ENCODE data around the gene ALG12.
"Not testable (repeated sequence)": the region's sequence is repeated elsewhere in the genome, so short reads cannot be mapped to it uniquely, and the experiment has no call there.

Gene ALG12

DNA sequence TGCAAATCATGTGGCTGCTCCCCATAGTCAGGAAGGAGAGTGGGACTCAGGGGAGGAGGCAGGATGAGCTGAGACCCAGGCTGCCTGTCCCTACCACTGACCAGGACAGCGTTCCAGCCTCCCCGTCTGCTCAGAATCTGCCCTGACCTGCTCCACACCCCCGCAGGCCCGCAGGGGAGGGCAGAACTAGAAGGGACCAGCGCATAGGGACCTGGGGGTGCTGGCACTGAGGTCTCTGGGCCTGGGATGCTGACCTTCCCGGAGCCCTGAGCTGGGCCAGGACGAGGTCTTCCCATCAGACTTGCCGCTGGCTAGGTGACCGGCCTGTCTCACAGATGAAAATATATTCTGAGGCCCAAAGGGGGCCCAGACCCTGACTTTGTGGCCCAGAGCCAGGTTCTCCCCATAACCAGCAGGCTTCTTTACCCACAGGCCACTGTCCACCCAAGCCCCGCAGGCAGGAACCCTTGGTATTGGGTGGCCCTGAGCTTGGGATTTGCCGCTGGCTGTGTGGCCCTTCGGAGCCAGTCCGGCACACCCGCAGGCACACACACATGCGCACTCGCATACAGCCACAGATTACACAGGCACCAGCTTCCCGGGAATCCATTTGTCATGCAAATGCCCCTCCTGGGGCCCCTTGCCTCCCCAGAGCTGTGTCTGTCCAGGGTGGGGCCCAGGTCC is 28.5 kb upstream of the ALG12 start:
- Histone ChIP-seq H3K27ac (replicated peaks; ENCODE audit: low read length) (no peak overlapping the region), H2AFZ (ENCODE audit: low read length) (peak overlapping the region; percentile 80), H3K9ac (ENCODE audit: low read depth, low read length, poor library complexity) (no peak overlapping the region), H3K4me2 (ENCODE audit: insufficient read depth, low read length, poor library complexity, severe bottlenecking) (no peak overlapping the region), H3K4ac (ENCODE audit: low read length) (no peak overlapping the region), H3K23ac (ENCODE audit: low read depth, low read length, poor library complexity) (peak overlapping the region; percentile 52), H4K91ac (ENCODE audit: low read depth, low read length, poor library complexity) (no peak overlapping the region), H4K8ac (ENCODE audit: low read depth, low read length) (no peak overlapping the region), H2BK5ac (ENCODE audit: low read length) (no peak overlapping the region), H3K27me3 (ENCODE audit: control insufficient read depth in 3 of 3, insufficient read depth in 3 of 3, low read depth in 1 of 3, low read length in 3 of 3) (no peaks in the 10 kb centered on the region), H3K18ac (ENCODE audit: low read length) (peak overlapping the region; percentile 67), H3K9me3 (replicated peaks in 1 of 2; ENCODE audit: control insufficient read depth in 2 of 2, insufficient read depth in 1 of 2, low read depth in 1 of 2, low read length in 2 of 2) (no peaks in the 10 kb centered on the region), H2AK5ac (ENCODE audit: low read depth, low read length) (peak overlapping the region; percentile 97), H3K4me1 (ENCODE audit: control insufficient read depth in 2 of 2, insufficient read depth in 1 of 2, low read depth in 1 of 2, low read length in 2 of 2) (peaks cover 19 to 33% of the 10 kb centered on the region in 2 donors), H3K14ac (ENCODE audit: low read length) (no peak overlapping the region), H3K36me3 (replicated peaks in 1 of 2; ENCODE audit: control insufficient read depth in 2 of 2, insufficient read depth in 2 of 2, low read length in 2 of 2) (no peaks in the 10 kb centered on the region), H2BK120ac (ENCODE audit: low read depth, low read length) (no peak overlapping the region), H2BK15ac (ENCODE audit: low read length) (peak overlapping the region; percentile 83), H3K4me3 (ENCODE audit: low read length in 2 of 2) (no peak overlapping the region), H2BK12ac (ENCODE audit: low read length) (peak overlapping the region; percentile 0), H3K79me1 (ENCODE audit: low read depth, low read length) (no peaks in the 10 kb centered on the region)
- no peak for DNase-seq (ENCODE audit: low spot score)
- no CpG with 5 or more reads among the region's 17 CpGs for WGBS, 2 donors (ENCODE audit: extremely low coverage in 2 of 2, insufficient read length in 2 of 2, insufficient replicate concordance in 1 of 2)

DNA sequence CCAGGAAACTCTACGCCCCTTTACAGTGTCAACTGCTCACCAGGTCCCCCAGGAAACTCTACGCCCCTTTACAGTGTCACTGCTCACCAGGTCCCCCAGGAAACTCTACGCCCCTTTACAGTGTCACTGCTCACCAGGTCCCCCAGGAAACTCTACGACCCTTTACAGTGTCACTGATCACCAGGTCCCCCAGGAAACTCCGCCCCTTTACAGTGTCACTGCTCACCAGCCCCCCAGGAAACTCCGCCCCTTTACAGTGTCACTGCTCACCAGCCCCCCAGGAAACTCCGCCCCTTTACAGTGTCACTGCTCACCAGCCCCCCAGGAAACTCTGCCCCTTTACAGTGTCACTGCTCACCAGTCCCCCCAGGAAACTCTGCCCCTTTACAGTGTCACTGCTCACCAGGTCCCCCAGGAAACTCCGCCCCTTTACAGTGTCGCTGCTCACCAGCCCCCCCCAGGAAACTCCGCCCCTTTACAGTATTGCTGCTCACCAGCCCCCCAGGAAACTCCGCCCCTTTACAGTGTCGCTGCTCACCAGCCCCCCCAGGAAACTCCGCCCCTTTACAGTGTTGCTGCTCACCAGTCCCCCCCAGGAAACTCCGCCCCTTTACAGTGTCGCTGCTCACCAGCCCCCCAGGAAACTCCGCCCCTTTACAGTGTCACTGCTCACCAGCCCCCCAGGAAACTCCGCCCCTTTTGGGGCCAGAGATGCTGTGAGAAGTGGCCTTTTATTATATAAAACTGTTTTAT is 27.0 kb upstream of the ALG12 start:
- H3K79me1 ChIP-seq (ENCODE audit: low read depth, low read length); H2BK5ac ChIP-seq (ENCODE audit: low read length); H2BK15ac ChIP-seq (ENCODE audit: low read length); H2AK5ac ChIP-seq (ENCODE audit: low read depth, low read length); H3K9me3 ChIP-seq (replicated peaks in 1 of 2; ENCODE audit: control insufficient read depth in 2 of 2, insufficient read depth in 1 of 2, low read depth in 1 of 2, low read length in 2 of 2); H3K14ac ChIP-seq (ENCODE audit: low read length); H3K27ac ChIP-seq (replicated peaks; ENCODE audit: low read length); DNase-seq (ENCODE audit: low spot score); H3K4me2 ChIP-seq (ENCODE audit: insufficient read depth, low read length, poor library complexity, severe bottlenecking); H3K4me3 ChIP-seq (ENCODE audit: low read length in 2 of 2); H3K36me3 ChIP-seq (replicated peaks in 1 of 2; ENCODE audit: control insufficient read depth in 2 of 2, insufficient read depth in 2 of 2, low read length in 2 of 2); H3K9ac ChIP-seq (ENCODE audit: low read depth, low read length, poor library complexity); H3K4ac ChIP-seq (ENCODE audit: low read length); H3K18ac ChIP-seq (ENCODE audit: low read length); H2BK12ac ChIP-seq (ENCODE audit: low read length); H3K27me3 ChIP-seq (ENCODE audit: control insufficient read depth in 3 of 3, insufficient read depth in 3 of 3, low read depth in 1 of 3, low read length in 3 of 3); H4K8ac ChIP-seq (ENCODE audit: low read depth, low read length); H3K23ac ChIP-seq (ENCODE audit: low read depth, low read length, poor library complexity); H4K91ac ChIP-seq (ENCODE audit: low read depth, low read length, poor library complexity); H2BK120ac ChIP-seq (ENCODE audit: low read depth, low read length): not testable (repeated sequence)
- WGBS, 2 donors (ENCODE audit: extremely low coverage in 2 of 2, insufficient read length in 2 of 2, insufficient replicate concordance in 1 of 2), result no CpG with 5 or more reads among the region's 17 CpGs
- Histone ChIP-seq H3K4me1 (ENCODE audit: control insufficient read depth in 2 of 2, insufficient read depth in 1 of 2, low read depth in 1 of 2, low read length in 2 of 2) (peaks cover 8 to 21% of the 10 kb centered on the region in 2 donors), H2AFZ (ENCODE audit: low read length) (peak overlapping the region; percentile 48)

GRCh38 chr22:49944399-49944891 is 26.2 kb upstream of the ALG12 start:
- Histone ChIP-seq H2AFZ (ENCODE audit: low read length) (peak overlapping the region; percentile 17), H3K79me1 (ENCODE audit: low read depth, low read length) (no peaks in the 10 kb centered on the region), H2AK5ac (ENCODE audit: low read depth, low read length) (peak overlapping the region; percentile 97), H3K4me1 (ENCODE audit: control insufficient read depth in 2 of 2, insufficient read depth in 1 of 2, low read depth in 1 of 2, low read length in 2 of 2) (peaks cover 8 to 21% of the 10 kb centered on the region in 2 donors), H3K23ac (ENCODE audit: low read depth, low read length, poor library complexity) (peak overlapping the region; percentile 43), H3K36me3 (replicated peaks in 1 of 2; ENCODE audit: control insufficient read depth in 2 of 2, insufficient read depth in 2 of 2, low read length in 2 of 2) (no peaks in the 10 kb centered on the region), H2BK5ac (ENCODE audit: low read length) (peak overlapping the region; percentile 24), H2BK12ac (ENCODE audit: low read length) (peak overlapping the region; percentile 98), H3K4ac (ENCODE audit: low read length) (no peak overlapping the region), H3K18ac (ENCODE audit: low read length) (peak overlapping the region; percentile 57), H4K91ac (ENCODE audit: low read depth, low read length, poor library complexity) (no peak overlapping the region), H4K8ac (ENCODE audit: low read depth, low read length) (no peak overlapping the region), H3K14ac (ENCODE audit: low read length) (peak overlapping the region; percentile 97), H3K9ac (ENCODE audit: low read depth, low read length, poor library complexity) (peak overlapping the region; percentile 60), H3K9me3 (replicated peaks in 1 of 2; ENCODE audit: control insufficient read depth in 2 of 2, insufficient read depth in 1 of 2, low read depth in 1 of 2, low read length in 2 of 2) (no peaks in the 10 kb centered on the region), H3K27ac (replicated peaks; ENCODE audit: low read length) (no peak overlapping the region), H3K4me3 (ENCODE audit: low read length in 2 of 2) (peak overlapping the region in 1 of 2 donors; percentile 15), H2BK120ac (ENCODE audit: low read depth, low read length) (no peak overlapping the region), H3K4me2 (ENCODE audit: insufficient read depth, low read length, poor library complexity, severe bottlenecking) (no peak overlapping the region), H3K27me3 (ENCODE audit: control insufficient read depth in 3 of 3, insufficient read depth in 3 of 3, low read depth in 1 of 3, low read length in 3 of 3) (no peaks in the 10 kb centered on the region), H2BK15ac (ENCODE audit: low read length) (peak overlapping the region; percentile 67)
- WGBS, 2 donors (ENCODE audit: extremely low coverage in 2 of 2, insufficient read length in 2 of 2, insufficient replicate concordance in 1 of 2), result no CpG with 5 or more reads among the region's 13 CpGs
- no peak for DNase-seq (ENCODE audit: low spot score)

- H3K4ac ChIP-seq (ENCODE audit: low read length), result no peak overlapping the region
- no peak overlapping the region for H4K8ac ChIP-seq (ENCODE audit: low read depth, low read length)
- H3K27me3 ChIP-seq (ENCODE audit: control insufficient read depth in 3 of 3, insufficient read depth in 3 of 3, low read depth in 1 of 3, low read length in 3 of 3), result no peaks in the 10 kb centered on the region
- DNase-seq (ENCODE audit: low spot score), result no peak
- peak overlapping the region; percentile 67 for H2BK15ac ChIP-seq (ENCODE audit: low read length)
- no peaks in the 10 kb centered on the region for H3K36me3 ChIP-seq (replicated peaks in 1 of 2; ENCODE audit: control insufficient read depth in 2 of 2, insufficient read depth in 2 of 2, low read length in 2 of 2)
- WGBS, 2 donors (ENCODE audit: extremely low coverage in 2 of 2, insufficient read length in 2 of 2, insufficient replicate concordance in 1 of 2), result no CpG with 5 or more reads among the region's 25 CpGs
- H3K4me2 ChIP-seq (ENCODE audit: insufficient read depth, low read length, poor library complexity, severe bottlenecking), result no peak overlapping the region
- peak overlapping the region; percentile 97 for H2AK5ac ChIP-seq (ENCODE audit: low read depth, low read length)
- peak overlapping the region; percentile 60 for H3K9ac ChIP-seq (ENCODE audit: low read depth, low read length, poor library complexity)
- no peak overlapping the region for H2BK5ac ChIP-seq (ENCODE audit: low read length)
- H3K14ac ChIP-seq (ENCODE audit: low read length), result peak overlapping the region; percentile 97
- no peak overlapping the region for H2BK12ac ChIP-seq (ENCODE audit: low read length)
- H3K18ac ChIP-seq (ENCODE audit: low read length), result peak overlapping the region; percentile 64
- peak overlapping the region; percentile 43 for H3K23ac ChIP-seq (ENCODE audit: low read depth, low read length, poor library complexity)
- no peak overlapping the region for H3K4me3 ChIP-seq (ENCODE audit: low read length in 2 of 2)
- H3K9me3 ChIP-seq (replicated peaks in 1 of 2; ENCODE audit: control insufficient read depth in 2 of 2, insufficient read depth in 1 of 2, low read depth in 1 of 2, low read length in 2 of 2), result no peaks in the 10 kb centered on the region
- H4K91ac ChIP-seq (ENCODE audit: low read depth, low read length, poor library complexity), result no peak overlapping the region
- no peak overlapping the region for H2AFZ ChIP-seq (ENCODE audit: low read length)
- no peaks in the 10 kb centered on the region for H3K79me1 ChIP-seq (ENCODE audit: low read depth, low read length)
- no peak overlapping the region for H2BK120ac ChIP-seq (ENCODE audit: low read depth, low read length)
- peaks cover 8 to 21% of the 10 kb centered on the region in 2 donors for H3K4me1 ChIP-seq (ENCODE audit: control insufficient read depth in 2 of 2, insufficient read depth in 1 of 2, low read depth in 1 of 2, low read length in 2 of 2)
- no peak overlapping the region for H3K27ac ChIP-seq (replicated peaks; ENCODE audit: low read length)
Observed at GRCh38 chr22:49943771-49944398, 25.6 kb upstream of the ALG12 start.
